CD4-positive, alpha-beta T cell (primary cell): ENCODE measurements around the gene RGL1. TPM values are rescaled to one million over a fixed set of nuclear protein-coding genes. Genes with fewer than 3 reads are reported as not detected.

Experiments
- ATAC-seq: fragments of 200-7000 bp; cut with Tn5 transposase; one replicate; pipeline ENCODE4 v1.10.0; 2022; ENCODE audit warnings: mild to moderate bottlenecking; ENCODE audit not compliant: poor library complexity
- CTCF ChIA-PET: fragments of 350-600 bp; sonication (Branson Sonifier 250); formaldehyde crosslinking; loops from one replicate; lab custom pipeline; 2021; ENCODE audit warnings: antibody characterized with exemption, inconsistent platforms; lab: Charles Lee
- POLR2A ChIA-PET: fragments of 350-600 bp; sonication (Branson Sonifier 250); formaldehyde crosslinking; loops from one replicate; lab custom pipeline; 2021; ENCODE audit warnings: antibody characterized with exemption, inconsistent platforms; lab: Charles Lee
- DNase-seq, 14 experiments: peaks; one replicate each; pipeline ENCODE4 v3.0.0-alpha.2; 2013 to 2020; ENCODE audit warnings: mixed read lengths in 2 of 14
- H3K27ac ChIP-seq, 2 donors: one replicate each; pipeline versions ENCODE4 v1.5.1 to v1.7.0; 2013; ENCODE audit warnings: low read length in 2 of 2, low read depth in 1 of 2, mild to moderate bottlenecking in 1 of 2
- H3K27me3 ChIP-seq, 2 experiments: 1 replicate in 1 of 2; 2 replicates in 1 of 2; pipeline versions ENCODE4 v1.6.1 to v1.7.0; 2013; ENCODE audit warnings: low read length in 2 of 2, control low read depth in 1 of 2, mild to moderate bottlenecking in 1 of 2, moderate library complexity in 1 of 2; ENCODE audit not compliant: insufficient read depth in 2 of 2, control insufficient read depth in 1 of 2
- H3K36me3 ChIP-seq: one replicate; pipeline ENCODE4 v1.6.1; 2013; ENCODE audit warnings: low read length, control low read depth; ENCODE audit not compliant: insufficient read depth
- H3K4me1 ChIP-seq: one replicate; pipeline ENCODE4 v1.6.1; 2013; ENCODE audit warnings: low read length, control low read depth; ENCODE audit not compliant: insufficient read depth
- H3K4me3 ChIP-seq: one replicate; pipeline ENCODE4 v1.5.1; 2013; ENCODE audit warnings: mild to moderate bottlenecking, low read length, moderate library complexity
- H3K9me3 ChIP-seq, 2 experiments: 1 replicate in 1 of 2; 2 replicates in 1 of 2; pipeline versions ENCODE4 v1.6.1 to v1.7.0; 2013; ENCODE audit warnings: low read length in 2 of 2, mild to moderate bottlenecking in 2 of 2, control low read depth in 1 of 2, moderate library complexity in 1 of 2; ENCODE audit not compliant: control insufficient read depth in 1 of 2, insufficient read depth in 1 of 2
- H3K27ac Mint-ChIP-seq: one replicate; pipeline ENCODE4 v1.8.0; 2020; ENCODE audit warnings: mixed read lengths
- H3K27me3 Mint-ChIP-seq: one replicate; pipeline ENCODE4 v1.8.0; 2021; ENCODE audit warnings: mixed read lengths
- H3K36me3 Mint-ChIP-seq: one replicate; pipeline ENCODE4 v1.8.0; 2021; ENCODE audit warnings: low read depth, mixed read lengths
- H3K4me1 Mint-ChIP-seq: one replicate; pipeline ENCODE4 v1.8.0; 2021; ENCODE audit warnings: low read depth, mixed read lengths
- H3K4me3 Mint-ChIP-seq: one replicate; pipeline ENCODE4 v1.8.0; 2020; ENCODE audit warnings: mild to moderate bottlenecking, mixed read lengths
- H3K9me3 Mint-ChIP-seq: one replicate; pipeline ENCODE4 v1.8.0; 2020; ENCODE audit warnings: mixed read lengths
- CTCF ChIP-seq: fragments of 200-600 bp; IDR thresholded peaks from one replicate; pipeline ENCODE4 v1.8.0; 2022; ENCODE audit warnings: antibody characterized with exemption, mild to moderate bottlenecking
- intact Hi-C, 2 experiments: fragments of 100-400 bp; cut with DNase I in 1 of 2; cut with micrococcal nuclease in 1 of 2; formaldehyde crosslinking; loops; one replicate each; pipeline versions ENCODE4 v1.15.1 to v1.9.0; 2023 to 2025; cut with DNase I, micrococcal nuclease
- total RNA-seq, 174 experiments: library from RNA in 2 of 174; stranded (reverse) in 2 of 174; gene quantifications; one replicate each; pipeline ENCODE4 v1.2.3 and lab custom pipeline; 2021 to 2026

Gene RGL1
- total RNA-seq, 2 experiments from 2014 or later, result 1.2 to 1.8 TPM

- H3K27ac Mint-ChIP-seq, result no peak overlapping the region
- intact Hi-C loops, result no loop called here
Observed at GRCh38 chr1:183832459-183832858, 27.5 kb downstream of the RGL1 start.

GRCh38 chr1:183834568-183834967 lies 29.6 kb downstream of the RGL1 start:
- H3K9me3 Mint-ChIP-seq, result no peaks in the 10 kb centered on the region
- no peaks in the 10 kb centered on the region for H3K4me1 Mint-ChIP-seq
- ChIA-PET POLR2A (no interaction called here), CTCF (no interaction called here)
- no peak overlapping the region for H3K27ac ChIP-seq
- H3K4me1 ChIP-seq, result no peaks in the 10 kb centered on the region
- no peak overlapping the region for H3K27ac Mint-ChIP-seq
- no peaks in the 10 kb centered on the region for H3K27me3 Mint-ChIP-seq
- ATAC-seq (no peak), DNase-seq (no peak)
- intact Hi-C loops, result no loop called here
- H3K36me3 Mint-ChIP-seq, result no peaks in the 10 kb centered on the region
- TF ChIP-seq CTCF, result no peak
- H3K4me3 ChIP-seq, result no peak overlapping the region
- no peaks in the 10 kb centered on the region for H3K36me3 ChIP-seq
- no peaks in the 10 kb centered on the region for H3K27me3 ChIP-seq
- H3K4me3 Mint-ChIP-seq, result no peak overlapping the region
- no peaks in the 10 kb centered on the region for H3K9me3 ChIP-seq

More at GRCh38 chr1:183832459-183832858, 27.5 kb downstream of the RGL1 start:
- no peak overlapping the region for H3K27ac ChIP-seq
- Mint-ChIP-seq H3K9me3 (no peaks in the 10 kb centered on the region), H3K36me3 (no peaks in the 10 kb centered on the region), H3K4me3 (no peak overlapping the region), H3K27me3 (no peaks in the 10 kb centered on the region), H3K4me1 (no peaks in the 10 kb centered on the region)
- ChIA-PET CTCF (no interaction called here), POLR2A (no interaction called here)
- H3K4me3 ChIP-seq, result no peak overlapping the region
- peak in 1 of 14 experiments; percentile 1 for DNase-seq
- TF ChIP-seq CTCF, result no peak
- H3K36me3 ChIP-seq, result no peaks in the 10 kb centered on the region
- H3K9me3 ChIP-seq, result no peaks in the 10 kb centered on the region
- no peak for ATAC-seq
- no peaks in the 10 kb centered on the region for H3K27me3 ChIP-seq
- H3K4me1 ChIP-seq, result no peaks in the 10 kb centered on the region

GRCh38 chr1:183836598-183836997 lies 31.7 kb downstream of the RGL1 start:
- no peak overlapping the region for H3K4me3 ChIP-seq
- ATAC-seq, result no peak
- H3K4me1 Mint-ChIP-seq, result peaks cover 3% of the 10 kb centered on the region
- H3K27ac ChIP-seq, result no peak overlapping the region
- ChIA-PET POLR2A (no interaction called here), CTCF (no interaction called here)
- H3K27me3 Mint-ChIP-seq, result no peaks in the 10 kb centered on the region
- no peaks in the 10 kb centered on the region for H3K9me3 ChIP-seq
- no peaks in the 10 kb centered on the region for H3K27me3 ChIP-seq
- H3K4me1 ChIP-seq, result no peaks in the 10 kb centered on the region
- no peaks in the 10 kb centered on the region for H3K36me3 Mint-ChIP-seq
- intact Hi-C loops, result no loop called here
- H3K9me3 Mint-ChIP-seq, result no peaks in the 10 kb centered on the region
- no peaks in the 10 kb centered on the region for H3K36me3 ChIP-seq
- no peak for TF ChIP-seq CTCF
- no peak overlapping the region for H3K27ac Mint-ChIP-seq
- H3K4me3 Mint-ChIP-seq, result no peak overlapping the region
- no peak for DNase-seq
